Ovary (tissue), 3 donors: Measurements from ENCODE around the gene SEMA6C.

Experiments used
- EP300 ChIP-seq: sonication (generic); formaldehyde crosslinking; IDR thresholded peaks from one replicate; pipeline ENCODE4 v1.6.1; 2017; ENCODE audit warnings: antibody characterized with exemption
- POLR2A ChIP-seq: fragments of 450-650 bp; IDR thresholded peaks from one replicate; pipeline ENCODE4 v1.6.1; 2017; ENCODE audit warnings: antibody characterized with exemption, mild to moderate bottlenecking, moderate library complexity
- TF ChIP-seq, protein P1 (sequence below), 3 donors: fragments of 450-650 bp in 2 of 3; fragments of 200-600 bp in 1 of 3; IDR thresholded peaks; one replicate each; pipeline versions ENCODE4 v1.5.1 to v1.8.0; 2016 to 2022; ENCODE audit warnings: antibody characterized with exemption in 3 of 3, mild to moderate bottlenecking in 1 of 3
- donor health status: DM: no; HTN: no; CAD: no.

DNA sequence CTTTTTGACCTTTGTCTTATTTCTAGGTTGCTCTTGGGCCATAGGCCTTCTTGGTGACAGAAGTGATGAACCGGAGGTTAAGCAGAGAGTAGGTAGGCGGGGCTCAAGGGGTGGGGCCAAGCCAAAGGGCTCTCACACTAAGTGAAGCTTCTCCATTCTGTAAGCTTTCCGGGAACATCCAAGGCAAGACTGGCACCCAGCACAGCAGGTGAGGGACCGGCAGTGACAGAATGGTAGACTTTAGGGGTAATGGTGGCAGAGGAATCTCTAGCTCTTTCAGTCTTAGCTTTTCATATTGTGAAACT, 10.0 kb upstream of the SEMA6C start, which contains the start of gene TNFAIP8L2:
- TF ChIP-seq, protein P1, sequence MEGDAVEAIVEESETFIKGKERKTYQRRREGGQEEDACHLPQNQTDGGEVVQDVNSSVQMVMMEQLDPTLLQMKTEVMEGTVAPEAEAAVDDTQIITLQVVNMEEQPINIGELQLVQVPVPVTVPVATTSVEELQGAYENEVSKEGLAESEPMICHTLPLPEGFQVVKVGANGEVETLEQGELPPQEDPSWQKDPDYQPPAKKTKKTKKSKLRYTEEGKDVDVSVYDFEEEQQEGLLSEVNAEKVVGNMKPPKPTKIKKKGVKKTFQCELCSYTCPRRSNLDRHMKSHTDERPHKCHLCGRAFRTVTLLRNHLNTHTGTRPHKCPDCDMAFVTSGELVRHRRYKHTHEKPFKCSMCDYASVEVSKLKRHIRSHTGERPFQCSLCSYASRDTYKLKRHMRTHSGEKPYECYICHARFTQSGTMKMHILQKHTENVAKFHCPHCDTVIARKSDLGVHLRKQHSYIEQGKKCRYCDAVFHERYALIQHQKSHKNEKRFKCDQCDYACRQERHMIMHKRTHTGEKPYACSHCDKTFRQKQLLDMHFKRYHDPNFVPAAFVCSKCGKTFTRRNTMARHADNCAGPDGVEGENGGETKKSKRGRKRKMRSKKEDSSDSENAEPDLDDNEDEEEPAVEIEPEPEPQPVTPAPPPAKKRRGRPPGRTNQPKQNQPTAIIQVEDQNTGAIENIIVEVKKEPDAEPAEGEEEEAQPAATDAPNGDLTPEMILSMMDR (IDR thresholded peaks at IDR 0.05) = no peak
- TF ChIP-seq POLR2A (no peak), EP300 (no peak)
